Measurements from ENCODE around the gene PHACTR3. TPM values are rescaled to one million over a fixed set of nuclear protein-coding genes. Genes with fewer than 3 reads are reported as not detected.

PHACTR3 gene
- total RNA-seq, 1 donor from 2014 or later, result 0.25 TPM

DNA sequence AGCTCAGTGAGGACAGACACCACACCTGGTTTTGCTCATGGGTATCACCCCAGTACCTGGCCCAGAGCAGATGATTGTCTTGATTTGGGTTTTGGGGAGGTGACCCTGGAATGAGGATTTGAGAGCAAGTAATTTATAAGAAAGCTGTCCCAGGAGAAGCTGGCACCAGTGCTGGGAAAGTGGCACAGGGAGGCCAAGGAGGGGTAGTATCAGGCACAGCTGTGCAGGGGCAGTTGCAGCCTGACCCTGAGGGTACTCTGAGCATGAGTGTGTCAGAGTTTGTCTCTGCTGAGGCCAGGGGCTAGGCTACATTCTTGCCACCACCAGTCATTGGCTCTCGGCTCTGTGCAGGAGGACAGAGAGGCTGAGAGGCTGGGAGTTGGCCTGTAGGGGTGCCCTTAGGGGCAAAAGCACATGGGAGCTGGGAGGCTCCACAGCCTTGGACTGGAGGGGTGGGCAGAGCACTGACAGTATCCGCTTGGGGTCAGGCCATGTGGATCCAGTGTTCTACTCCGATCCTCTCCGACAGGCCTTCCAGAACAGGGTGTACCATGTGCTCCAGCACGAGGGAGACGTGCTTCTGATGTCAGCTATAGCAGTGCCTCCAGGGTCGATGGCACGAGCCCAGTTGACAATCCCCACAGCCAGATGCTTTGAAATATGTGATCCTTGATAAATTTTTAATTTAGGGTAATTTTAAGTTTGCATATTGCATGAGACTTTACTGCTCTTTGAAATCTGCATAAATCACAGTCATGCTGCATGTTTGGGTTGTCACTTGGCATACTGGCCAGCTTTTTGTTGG, 121.3 kb downstream of the PHACTR3 start:
- ATAC-seq (no peak), DNase-seq (ENCODE audit: low spot score) (no peak)

GRCh38 chr20:59726281-59726595, 121.9 kb downstream of the PHACTR3 start:
- no peak for DNase-seq (ENCODE audit: low spot score)

DNA sequence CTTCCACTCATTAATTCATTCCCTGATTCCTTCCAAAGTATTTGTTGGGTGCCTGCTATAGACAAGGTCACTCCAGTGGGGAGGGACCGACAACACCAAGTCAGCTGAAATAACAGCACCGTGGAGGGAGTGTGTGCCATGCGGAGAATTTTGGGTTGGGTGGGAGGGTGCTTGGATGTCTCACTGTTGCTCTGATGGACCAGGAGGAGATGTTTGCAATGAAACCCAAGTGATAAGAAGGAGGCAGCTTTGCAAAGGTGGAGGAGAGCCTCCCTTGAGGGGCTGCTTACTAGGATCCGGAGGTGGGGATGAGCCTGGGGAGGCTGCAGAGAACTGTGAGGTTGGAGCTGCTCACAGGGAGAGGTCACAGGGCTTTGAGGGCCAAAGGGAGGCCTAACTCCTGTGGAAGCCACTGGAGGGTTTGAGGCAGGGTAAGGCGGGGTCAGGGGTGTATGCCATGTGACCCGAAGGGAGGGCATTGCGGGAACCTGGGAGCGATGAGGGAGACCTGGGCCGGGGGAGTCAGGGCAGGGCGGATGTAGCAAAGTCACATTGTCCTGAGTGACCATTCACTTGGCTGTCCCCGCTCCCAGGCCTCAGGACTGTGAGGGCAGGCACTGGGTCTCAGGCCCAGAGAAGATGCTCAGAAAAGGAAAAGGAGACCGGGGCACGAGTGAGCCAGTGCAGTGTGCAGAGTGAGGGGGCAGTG, 124.5 kb downstream of the PHACTR3 start:
- ATAC-seq (no peak), DNase-seq (ENCODE audit: low spot score) (no peak)

More at GRCh38 chr20:59726281-59726595, 121.9 kb downstream of the PHACTR3 start:
- no peak for ATAC-seq

GRCh38 chr20:59729506-59729905, 125.2 kb downstream of the PHACTR3 start:
- no peak for ATAC-seq
- no peak for DNase-seq (ENCODE audit: low spot score)

DNA sequence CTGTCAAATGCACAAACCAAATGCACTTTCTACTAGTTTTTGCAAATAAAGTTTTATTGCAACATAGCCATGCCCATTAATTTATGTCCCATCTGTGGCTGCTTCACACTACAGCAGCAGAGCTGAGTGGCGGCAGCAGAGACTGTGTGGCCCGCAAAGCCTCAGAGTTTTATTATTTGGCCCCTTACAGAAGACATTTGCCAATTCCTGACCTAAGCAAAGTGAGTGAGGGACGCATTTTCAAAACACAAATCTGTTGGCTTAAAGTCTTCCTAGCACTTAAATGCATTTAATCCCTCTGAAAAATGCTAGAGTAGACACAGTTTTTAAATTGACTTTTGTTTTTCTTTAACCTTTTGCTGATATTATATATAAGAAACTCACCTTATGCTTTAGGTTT, 126.4 kb downstream of the PHACTR3 start:
- no peak for DNase-seq (ENCODE audit: low spot score)
- no peak for ATAC-seq

DNA sequence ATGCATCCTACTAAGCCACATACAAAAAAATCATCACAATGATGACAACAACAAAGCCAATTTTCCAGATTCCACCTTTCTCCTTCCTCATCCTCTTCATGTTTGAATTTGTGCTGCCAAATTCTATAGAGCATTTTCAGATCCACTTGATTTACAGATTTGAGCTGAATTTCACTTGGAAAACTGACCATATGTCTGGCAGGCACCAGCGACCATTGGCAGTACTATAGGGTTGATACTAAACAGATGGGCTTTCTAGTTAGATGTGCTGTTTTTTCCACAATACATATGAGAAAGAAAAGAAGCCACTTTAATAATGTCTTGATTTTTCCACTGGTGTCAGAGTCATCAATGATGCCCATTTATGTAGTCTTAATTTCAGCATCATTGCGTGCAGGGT, 127.0 kb downstream of the PHACTR3 start:
- ATAC-seq, result no peak

DNA sequence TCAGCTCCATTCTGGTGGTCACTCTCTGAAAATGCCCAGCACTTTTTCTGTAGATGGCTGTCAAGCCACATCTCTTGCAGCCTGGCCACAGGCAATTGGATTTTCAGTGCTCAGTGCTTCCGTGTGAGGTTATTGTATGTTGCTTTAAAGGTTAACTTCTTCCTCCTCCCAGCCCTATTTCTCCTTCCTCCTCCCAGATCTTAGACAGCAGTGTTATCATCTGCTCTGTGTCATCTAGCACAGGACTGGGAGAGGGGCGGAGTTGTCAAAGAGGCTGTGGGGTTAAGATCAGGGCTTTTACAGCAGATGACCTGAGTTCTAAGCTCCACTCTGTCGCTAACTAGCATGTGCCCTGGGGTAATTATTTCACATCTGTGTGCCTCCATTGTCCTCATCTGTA, 129.0 kb downstream of the PHACTR3 start:
- ATAC-seq (no peak), DNase-seq (ENCODE audit: low spot score) (no peak)

More for the DNA sequence above, 127.0 kb downstream of the PHACTR3 start:
- DNase-seq (ENCODE audit: low spot score), result no peak

GRCh38 chr20:59735486-59735885, 131.1 kb downstream of the PHACTR3 start:
- peak; percentile 19 for DNase-seq (ENCODE audit: low spot score)
- no peak for ATAC-seq

- DNase-seq (ENCODE audit: low spot score) (peak; percentile 3), ATAC-seq (no peak)
These were observed 131.6 kb downstream of the PHACTR3 start for GRCh38 chr20:59735917-59736316.

DNA sequence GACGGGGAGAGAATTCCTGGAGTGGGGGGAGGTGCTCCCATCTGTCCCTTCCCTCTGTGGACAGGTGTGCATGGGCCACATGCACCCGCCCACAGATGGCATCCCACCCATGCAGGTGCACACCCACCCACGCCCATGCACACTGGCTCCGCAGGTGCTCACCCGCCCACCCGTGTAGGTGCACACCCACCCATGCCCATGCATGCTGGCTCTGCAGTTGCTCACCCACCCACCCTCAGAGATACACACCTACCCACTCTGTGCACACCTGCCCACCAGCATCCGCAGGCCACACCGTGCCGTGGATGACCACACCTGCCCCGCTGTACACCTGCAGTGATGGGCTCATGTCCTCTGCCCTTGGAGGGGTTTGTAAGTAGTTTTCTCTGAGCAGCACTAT, 132.0 kb downstream of the PHACTR3 start:
- DNase-seq (ENCODE audit: low spot score), result no peak
- ATAC-seq, result no peak

GRCh38 chr20:59737073-59737666, 132.8 kb downstream of the PHACTR3 start:
- ATAC-seq (no peak), DNase-seq (ENCODE audit: low spot score) (no peak)

- DNase-seq (ENCODE audit: low spot score) (no peak), ATAC-seq (no peak)
These were observed 133.5 kb downstream of the PHACTR3 start for GRCh38 chr20:59737816-59738215.

GRCh38 chr20:59738851-59739250, 134.5 kb downstream of the PHACTR3 start:
- no peak for ATAC-seq
- DNase-seq (ENCODE audit: low spot score), result no peak

DNA sequence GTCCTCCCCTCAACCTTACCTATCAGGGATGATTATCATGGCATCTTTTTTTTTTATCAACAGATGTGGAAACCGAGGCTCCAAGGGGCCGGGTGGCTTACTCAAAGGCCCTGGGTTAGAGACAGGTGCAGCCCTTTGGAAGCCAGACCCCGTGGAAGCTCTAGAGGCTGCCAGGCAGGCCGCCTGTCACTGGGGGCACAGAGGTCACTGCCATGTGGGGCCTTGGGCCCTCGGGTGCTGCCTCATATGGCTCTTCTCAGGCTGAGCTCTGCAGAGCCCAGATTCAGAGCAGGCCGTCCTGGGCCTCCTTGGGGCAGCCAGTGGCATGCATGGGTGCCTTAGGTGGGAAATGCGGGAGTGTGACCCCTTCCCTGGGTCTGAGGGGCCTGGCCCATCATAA, 136.3 kb downstream of the PHACTR3 start:
- ATAC-seq, result no peak
- DNase-seq (ENCODE audit: low spot score), result no peak

DNA sequence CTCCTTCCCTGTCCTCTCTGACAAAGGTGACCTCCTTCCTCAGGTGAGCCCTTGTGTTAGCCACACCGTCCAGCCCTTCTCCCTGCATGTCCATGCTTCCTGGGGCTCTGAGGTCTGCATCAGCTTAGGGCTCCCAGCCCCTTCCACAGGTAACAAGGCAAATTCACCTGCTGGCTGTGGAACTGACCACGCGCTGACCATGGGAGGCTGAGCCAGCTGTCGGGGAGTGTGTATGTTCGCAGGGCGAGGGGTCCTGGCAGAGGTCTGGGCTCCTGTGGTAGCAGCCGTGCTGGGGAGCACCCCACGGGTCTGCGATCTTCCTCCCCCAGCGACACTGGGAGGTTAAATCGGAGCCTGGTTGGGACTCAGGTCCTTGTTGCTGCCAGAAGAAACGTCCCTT, 136.7 kb downstream of the PHACTR3 start:
- DNase-seq (ENCODE audit: low spot score) (no peak), ATAC-seq (no peak)

- DNase-seq (ENCODE audit: low spot score) (no peak), ATAC-seq (no peak)
These were observed 138.2 kb downstream of the PHACTR3 start for GRCh38 chr20:59742351-59743095.

DNA sequence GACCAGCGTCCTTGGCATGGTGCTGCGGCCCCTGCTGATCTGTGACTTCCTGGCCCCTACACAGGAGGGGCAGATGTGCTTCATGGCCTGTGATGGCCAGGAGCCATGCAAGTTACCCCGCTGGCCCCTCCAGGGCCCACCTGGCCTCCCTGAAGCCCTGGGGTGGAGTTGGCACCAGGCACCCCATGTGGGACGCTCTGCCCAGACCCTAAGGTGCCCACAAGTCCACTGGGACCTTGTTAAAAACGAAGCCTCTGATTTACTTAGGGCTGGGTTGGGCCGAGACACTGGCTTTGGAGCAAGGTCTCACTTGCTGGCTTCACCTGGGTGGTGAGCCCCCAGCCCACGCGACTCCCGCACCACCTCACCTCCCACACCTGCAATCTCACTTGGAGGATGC, 139.0 kb downstream of the PHACTR3 start:
- no peak for ATAC-seq
- DNase-seq (ENCODE audit: low spot score), result no peak

DNA sequence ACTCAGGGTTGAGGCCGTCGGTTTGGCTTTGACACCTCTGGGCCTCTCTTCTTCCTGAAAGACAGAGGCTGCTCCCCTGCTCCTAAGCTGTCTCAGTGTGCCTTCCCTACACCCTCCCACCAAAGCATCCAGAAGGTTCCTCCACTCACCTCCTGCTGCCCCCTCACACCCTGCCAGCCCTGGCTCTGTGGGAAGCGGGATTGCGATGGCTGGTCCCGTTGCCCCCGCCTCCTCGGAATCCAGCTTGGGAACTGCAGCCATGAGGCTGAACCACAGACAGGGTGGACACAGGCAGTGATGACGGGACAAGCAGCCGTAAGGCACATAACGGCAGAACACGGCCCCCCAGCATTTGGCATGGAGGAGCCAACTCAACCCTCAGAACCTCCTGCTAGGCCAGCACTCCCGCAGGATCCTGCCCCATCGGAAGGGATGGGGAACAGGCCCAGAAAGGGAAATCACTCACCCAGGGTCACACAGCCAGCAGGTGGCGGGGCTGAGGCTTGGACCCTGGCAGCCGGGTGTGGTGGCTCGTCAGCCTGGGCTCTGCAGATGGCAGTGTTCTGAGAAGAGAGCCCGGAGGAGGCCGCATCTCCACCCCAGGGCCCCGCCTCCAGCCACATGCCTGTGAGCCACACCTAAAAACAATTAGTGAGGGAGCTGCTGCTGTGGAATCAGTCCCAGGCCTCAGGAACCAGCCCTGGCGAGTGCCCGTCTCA, 139.6 kb downstream of the PHACTR3 start:
- no peak for ATAC-seq
- no peak for DNase-seq (ENCODE audit: low spot score)

DNA sequence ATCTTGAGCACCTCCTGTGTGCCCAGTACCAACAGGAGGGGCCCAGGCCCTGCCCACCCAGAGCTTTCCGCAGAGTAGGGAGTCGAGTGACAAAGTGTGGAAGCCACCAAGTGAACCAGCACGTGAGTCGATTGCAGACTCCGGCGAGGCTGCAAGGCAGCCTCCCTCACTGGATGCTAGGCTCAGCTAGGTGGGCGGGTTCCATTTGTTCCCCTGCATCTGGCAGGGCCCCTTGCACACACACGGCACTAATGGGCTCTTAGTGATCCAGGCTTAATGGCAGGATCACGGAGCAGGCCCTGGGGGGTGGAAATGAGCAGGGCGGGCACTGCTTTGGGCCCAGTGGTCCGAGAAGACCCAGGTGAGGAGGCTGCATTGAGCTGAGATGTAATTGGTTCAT, 140.4 kb downstream of the PHACTR3 start:
- DNase-seq (ENCODE audit: low spot score) (no peak), ATAC-seq (no peak)

- DNase-seq (ENCODE audit: low spot score), result no peak
- ATAC-seq, result no peak
These were observed 140.9 kb downstream of the PHACTR3 start for GRCh38 chr20:59745201-59745600.

GRCh38 chr20:59745716-59746115, 141.4 kb downstream of the PHACTR3 start:
- DNase-seq (ENCODE audit: low spot score), result no peak

More at GRCh38 chr20:59745716-59746115, 141.4 kb downstream of the PHACTR3 start:
- ATAC-seq, result no peak

Measured in left lobe of liver (tissue), 2 donors.